Measurements from ENCODE around the gene INO80.
"Not testable (repeated sequence)": the region's sequence is repeated elsewhere in the genome, so short reads cannot be mapped to it uniquely, and the experiment has no call there.

The INO80 gene

GRCh38 chr15:40995656-40996055, 120.4 kb downstream of the INO80 start:
- no peak for DNase-seq

- no peak for DNase-seq
Measured at GRCh38 chr15:40992825-40993224, 123.3 kb downstream of the INO80 start.

GRCh38 chr15:40992241-40992741, 123.8 kb downstream of the INO80 start:
- no peak for DNase-seq

- no peak for DNase-seq
Measured at GRCh38 chr15:40991355-40991754, 124.7 kb downstream of the INO80 start.

- no peak for DNase-seq
Measured at GRCh38 chr15:40990789-40991188, 125.3 kb downstream of the INO80 start.

GRCh38 chr15:40990080-40990479, 126.0 kb downstream of the INO80 start:
- DNase-seq = no peak

- DNase-seq = no peak
Measured at GRCh38 chr15:40988156-40988555, 127.9 kb downstream of the INO80 start.

- no peak for DNase-seq
Measured at GRCh38 chr15:40986820-40987219, 129.3 kb downstream of the INO80 start.

- DNase-seq = no peak
Measured at GRCh38 chr15:40985541-40986330, 130.3 kb downstream of the INO80 start.

- no peak for DNase-seq
Measured at GRCh38 chr15:40984964-40985363, 131.1 kb downstream of the INO80 start.

GRCh38 chr15:40984406-40984805, 131.7 kb downstream of the INO80 start:
- DNase-seq = no peak

GRCh38 chr15:40982855-40983254, 133.2 kb downstream of the INO80 start:
- DNase-seq = no peak

GRCh38 chr15:40981186-40981585, 134.9 kb downstream of the INO80 start:
- DNase-seq = no peak

GRCh38 chr15:40978562-40978961, 137.5 kb downstream of the INO80 start:
- DNase-seq = no peak

GRCh38 chr15:40978141-40978540, 137.9 kb downstream of the INO80 start:
- no peak for DNase-seq

GRCh38 chr15:40976819-40977218, 139.3 kb downstream of the INO80 start:
- no peak for DNase-seq

- no peak for DNase-seq
Measured at GRCh38 chr15:40974879-40975278, 141.2 kb downstream of the INO80 start.

GRCh38 chr15:40969363-40969762, 146.7 kb downstream of the INO80 start:
- DNase-seq = no peak

GRCh38 chr15:40968290-40969085, 147.6 kb downstream of the INO80 start:
- no peak for DNase-seq

- DNase-seq = no peak
Measured at GRCh38 chr15:40964634-40965033, 151.4 kb downstream of the INO80 start.

- no peak for DNase-seq
Measured at GRCh38 chr15:40964006-40964405, 152.1 kb downstream of the INO80 start.

GRCh38 chr15:40963201-40963600, 152.9 kb downstream of the INO80 start:
- no peak for DNase-seq

GRCh38 chr15:40962317-40962716, 153.8 kb downstream of the INO80 start:
- not testable (repeated sequence) for DNase-seq

GRCh38 chr15:40961740-40962139, 154.3 kb downstream of the INO80 start:
- DNase-seq = not testable (repeated sequence)
